Neural progenitor cell (in vitro differentiated cells): ENCODE data around the gene BRD9. TPM values are rescaled to one million over a fixed set of nuclear protein-coding genes. Genes with fewer than 3 reads are reported as not detected.

Source experiments
- DNase-seq: peaks from one replicate; pipeline ENCODE4 v3.0.0-alpha.2; 2016; ENCODE audit warnings: low spot score
- H2AFZ ChIP-seq: fragments of 200-600 bp; sonication (generic); replicated peaks from 2 replicates; pipeline ENCODE4 v1.6.1; 2016; ENCODE audit warnings: antibody characterized with exemption
- H3F3A ChIP-seq: fragments of 200-600 bp; sonication (generic); 2 replicates; pipeline ENCODE4 v1.6.1; 2016; ENCODE audit warnings: antibody characterized with exemption, low read depth
- H3K27ac ChIP-seq: fragments of 200-600 bp; sonication (generic); 2 replicates; pipeline ENCODE4 v1.5.1; 2016; ENCODE audit warnings: mild to moderate bottlenecking
- H3K27me3 ChIP-seq: fragments of 200-600 bp; sonication (generic); 2 replicates; pipeline ENCODE4 v1.6.1; 2016; ENCODE audit warnings: mild to moderate bottlenecking, moderate library complexity
- H3K36me3 ChIP-seq: fragments of 200-600 bp; sonication (generic); 2 replicates; pipeline ENCODE4 v1.5.1; 2016
- H3K4me1 ChIP-seq: fragments of 200-600 bp; sonication (generic); 2 replicates; pipeline ENCODE4 v1.6.1; 2016; ENCODE audit warnings: mixed run types
- H3K4me2 ChIP-seq: fragments of 200-600 bp; sonication (generic); 2 replicates; pipeline ENCODE4 v1.6.1; 2016
- H3K4me3 ChIP-seq: fragments of 200-600 bp; sonication (generic); 2 replicates; pipeline ENCODE4 v1.5.1; 2016
- H3K79me2 ChIP-seq: fragments of 200-600 bp; sonication (generic); 2 replicates; pipeline ENCODE4 v1.6.1; 2016; ENCODE audit warnings: low read depth
- H3K9ac ChIP-seq: fragments of 200-600 bp; sonication (generic); 2 replicates; pipeline ENCODE4 v1.6.1; 2016
- H3K9me3 ChIP-seq: fragments of 200-600 bp; sonication (generic); 2 replicates; pipeline ENCODE4 v1.5.1; 2016; ENCODE audit warnings: low read depth
- H4K20me1 ChIP-seq: fragments of 200-600 bp; sonication (generic); 2 replicates; pipeline ENCODE4 v1.6.1; 2016; ENCODE audit warnings: low read depth
- H3K27ac Mint-ChIP-seq: 3 replicates; pipeline ENCODE4 v1.8.0; 2021; ENCODE audit warnings: mixed read lengths
- H3K27me3 Mint-ChIP-seq: 2 replicates; pipeline ENCODE4 v1.8.0; 2022; ENCODE audit warnings: low read depth, mild to moderate bottlenecking, inconsistent platforms, moderate library complexity, mixed read lengths; ENCODE audit not compliant: insufficient read depth
- H3K36me3 Mint-ChIP-seq: 3 replicates; pipeline ENCODE4 v1.8.0; 2021; ENCODE audit warnings: mixed read lengths
- H3K4me1 Mint-ChIP-seq: 3 replicates; pipeline ENCODE4 v1.8.0; 2021; ENCODE audit warnings: mixed read lengths
- H3K4me3 Mint-ChIP-seq: 3 replicates; pipeline ENCODE4 v1.8.0; 2021; ENCODE audit warnings: mild to moderate bottlenecking, moderate library complexity, mixed read lengths
- H3K9me3 Mint-ChIP-seq: 3 replicates; pipeline ENCODE4 v1.8.0; 2020; ENCODE audit warnings: mixed read lengths
- CTCF ChIP-seq: fragments of 200-600 bp; sonication (generic); IDR thresholded peaks from 2 replicates; pipeline ENCODE4 v1.5.1; 2017; ENCODE audit warnings: antibody characterized with exemption, mild to moderate bottlenecking
- EZH2 ChIP-seq: fragments of 200-600 bp; sonication (generic); IDR thresholded peaks from 2 replicates; pipeline ENCODE4 v1.6.1; 2017; ENCODE audit warnings: antibody characterized with exemption, mild to moderate bottlenecking, moderate library complexity
- EZH2phosphoT487 ChIP-seq: fragments of 200-600 bp; sonication (generic); IDR thresholded peaks from 2 replicates; pipeline ENCODE4 v1.6.1; 2017; ENCODE audit warnings: antibody characterized with exemption
- total RNA-seq: library from RNA; depleted of rRNA; stranded (reverse); fragments of >200 nt; gene quantifications from 2 replicates; pipeline ENCODE4 v1.2.3, GENCODE V29; 2015; ENCODE audit warnings: low replicate concordance

Gene BRD9
- total RNA-seq, 1 donor from 2014 or later: 37.5 TPM

GRCh38 chr5:883475-884181, 9.0 kb downstream of the BRD9 start:
- no peak for TF ChIP-seq CTCF
- TF ChIP-seq EZH2phosphoT487: no peak
- TF ChIP-seq EZH2: no peak
- no peaks in the 10 kb centered on the region for H3K27me3 ChIP-seq
- H4K20me1 ChIP-seq: peaks cover 8% of the 10 kb centered on the region
- no peak for DNase-seq
- no peaks in the 10 kb centered on the region for H3K9me3 Mint-ChIP-seq
- H3K27ac ChIP-seq: no peak overlapping the region
- no peak overlapping the region for H3K27ac Mint-ChIP-seq
- H2AFZ ChIP-seq: no peak overlapping the region
- no peaks in the 10 kb centered on the region for H3K4me1 ChIP-seq
- H3K9me3 ChIP-seq: no peaks in the 10 kb centered on the region
- H3K4me2 ChIP-seq: no peak overlapping the region
- H3K9ac ChIP-seq: no peak overlapping the region
- H3K36me3 ChIP-seq: peaks cover 6% of the 10 kb centered on the region
- H3K4me1 Mint-ChIP-seq: no peaks in the 10 kb centered on the region
- H3F3A ChIP-seq: peaks cover 4% of the 10 kb centered on the region
- H3K4me3 ChIP-seq: no peak overlapping the region
- no peak overlapping the region for H3K4me3 Mint-ChIP-seq
- peaks cover 2% of the 10 kb centered on the region for H3K27me3 Mint-ChIP-seq
- peaks cover 36% of the 10 kb centered on the region for H3K79me2 ChIP-seq
- H3K36me3 Mint-ChIP-seq: peaks cover 52% of the 10 kb centered on the region

GRCh38 chr5:882253-883183, 10.1 kb downstream of the BRD9 start:
- H4K20me1 ChIP-seq: peaks cover 8% of the 10 kb centered on the region
- H3K4me3 ChIP-seq: no peak overlapping the region
- no peaks in the 10 kb centered on the region for H3K27me3 ChIP-seq
- Mint-ChIP-seq H3K27me3 (peaks cover 2% of the 10 kb centered on the region), H3K4me3 (peak overlapping the region; percentile 60), H3K27ac (peak overlapping the region; percentile 27), H3K9me3 (no peaks in the 10 kb centered on the region), H3K36me3 (peaks cover 45% of the 10 kb centered on the region), H3K4me1 (no peaks in the 10 kb centered on the region)
- TF ChIP-seq EZH2: no peak
- no peak for TF ChIP-seq EZH2phosphoT487
- no peak for TF ChIP-seq CTCF
- peaks cover 4% of the 10 kb centered on the region for H3F3A ChIP-seq
- no peaks in the 10 kb centered on the region for H3K4me1 ChIP-seq
- no peak overlapping the region for H3K9ac ChIP-seq
- H3K9me3 ChIP-seq: no peaks in the 10 kb centered on the region
- no peak overlapping the region for H3K4me2 ChIP-seq
- no peak for DNase-seq
- H3K27ac ChIP-seq: no peak overlapping the region
- H2AFZ ChIP-seq: no peak overlapping the region
- H3K36me3 ChIP-seq: peaks cover 6% of the 10 kb centered on the region
- peaks cover 36% of the 10 kb centered on the region for H3K79me2 ChIP-seq

- H2AFZ ChIP-seq: no peak overlapping the region
- no peak overlapping the region for H3K27ac ChIP-seq
- no peaks in the 10 kb centered on the region for H3K27me3 ChIP-seq
- no peak overlapping the region for H3K4me3 ChIP-seq
- peaks cover 36% of the 10 kb centered on the region for H3K79me2 ChIP-seq
- Mint-ChIP-seq H3K9me3 (no peaks in the 10 kb centered on the region), H3K4me3 (peak overlapping the region; percentile 50), H3K27ac (no peak overlapping the region), H3K36me3 (peaks cover 40% of the 10 kb centered on the region), H3K4me1 (no peaks in the 10 kb centered on the region), H3K27me3 (peaks cover 2% of the 10 kb centered on the region)
- H3K4me2 ChIP-seq: no peak overlapping the region
- peaks cover 8% of the 10 kb centered on the region for H4K20me1 ChIP-seq
- H3K36me3 ChIP-seq: peaks cover 6% of the 10 kb centered on the region
- TF ChIP-seq EZH2phosphoT487 (no peak), EZH2 (no peak), CTCF (no peak)
- H3K9ac ChIP-seq: no peak overlapping the region
- no peaks in the 10 kb centered on the region for H3K4me1 ChIP-seq
- no peak for DNase-seq
- H3K9me3 ChIP-seq: no peaks in the 10 kb centered on the region
- H3F3A ChIP-seq: peaks cover 4% of the 10 kb centered on the region
Measured at GRCh38 chr5:881551-881935, 11.1 kb downstream of the BRD9 start.
